Psoas muscle (tissue), 8 donors: Measurements from ENCODE around the gene PALM3. TPM values are rescaled to one million over a fixed set of nuclear protein-coding genes. Genes with fewer than 3 reads are reported as not detected.
A peak's percentile ranks its signal among the peaks of the same experiment; 100 is the strongest.

Experiments
- ATAC-seq, 4 donors: fragments of 200-7000 bp; cut with Tn5 transposase; one replicate each; pipeline ENCODE4 v1.9.1; 2020; ENCODE audit warnings: moderate library complexity in 3 of 4, mild to moderate bottlenecking in 2 of 4
- DNase-seq, 2 donors: peaks; one replicate each; pipeline ENCODE4 v3.0.0-alpha.2; 2020
- H3K27ac ChIP-seq: fragments of 200-600 bp; one replicate; pipeline ENCODE4 v1.8.0; 2022
- H3K27me3 ChIP-seq, 3 donors: fragments of 200-600 bp in 1 of 3; one replicate each; pipeline versions ENCODE4 v1.6.1 to v1.8.0; 2013 to 2022; ENCODE audit warnings: low read length in 2 of 3, mild to moderate bottlenecking in 2 of 3, moderate library complexity in 1 of 3; ENCODE audit not compliant: insufficient read depth in 3 of 3
- H3K36me3 ChIP-seq, 2 donors: fragments of 200-600 bp in 1 of 2; one replicate each; pipeline versions ENCODE4 v1.6.1 to v1.8.0; 2013 to 2022; ENCODE audit warnings: low read depth in 1 of 2, mild to moderate bottlenecking in 1 of 2, moderate library complexity in 1 of 2; ENCODE audit not compliant: insufficient read depth in 1 of 2
- H3K4me1 ChIP-seq: fragments of 200-600 bp; one replicate; pipeline ENCODE4 v1.8.0; 2022
- H3K4me3 ChIP-seq: fragments of 200-600 bp; one replicate; pipeline ENCODE4 v1.8.0; 2022; ENCODE audit warnings: mild to moderate bottlenecking
- H3K9me3 ChIP-seq: fragments of 200-600 bp; one replicate; pipeline ENCODE4 v1.8.0; 2022
- CTCF ChIP-seq: fragments of 200-600 bp; IDR thresholded peaks from one replicate; pipeline ENCODE4 v1.8.0; 2022; ENCODE audit warnings: antibody characterized with exemption
- WGBS, 3 donors: extraction: QIAGEN DNeasy Blood & Tissue Kit; methylation state at CpG; one replicate each; pipeline versions ENCODE4 v1.1.6 to v1.1.7; 2013; 5-methylcytosine and 5-hydroxymethylcytosine counted together
- intact Hi-C, 2 donors: fragments of 100-400 bp; cut with DNase I; formaldehyde crosslinking; loops; one replicate each; pipeline versions ENCODE4 v1.11.0 to v1.14.2; 2022
- polyA plus RNA-seq, 3 donors: library from polyadenylated mRNA; stranded (reverse); fragments of 200-250 nt; gene quantifications; one replicate each; pipeline ENCODE4 v1.2.3, GENCODE V29; 2013
- total RNA-seq, 4 donors: library from RNA; stranded (reverse); fragmentation: NEBNext Ultra II Directional in 2 of 4; extraction: Animal tissue kit (Norgen Biotek cat#: 25700) in 2 of 4; gene quantifications; one replicate each; pipeline versions ENCODE4 v1.2.1 to v1.2.4, GENCODE V29; 2021 to 2023
- donor health status: healthy with polysubstance abuse.
- donor health status: DM: no; HTN: no; CAD: no; lungs with moderate emphysema.
- donor health status: Bipolar disorder and iron deficiency.
- donor health status: healthy.
- donor health status: DM: yes; HTN: yes; CAD: no.
- donor health status: DM: no; HTN: no; CAD: no.
- donor health status: DM: no; HTN: no; CAD: no.
- donor health status: DM: yes; HTN: yes; CAD: no.

The PALM3 gene
- total and polyA plus RNA-seq, 7 donors = 0.04 to 0.05 TPM; not detected in 5

GRCh38 chr19:14056741-14057356 is 5.0 kb downstream of the PALM3 start:
- DNase-seq = no peak
- no peaks in the 10 kb centered on the region for H3K36me3 ChIP-seq
- peak overlapping the region; percentile 42 for H3K4me3 ChIP-seq
- no peak for ATAC-seq
- no peaks in the 10 kb centered on the region for H3K9me3 ChIP-seq
- H3K27ac ChIP-seq = no peak overlapping the region
- 20 to 22% (median 22%) methylated on average over 19 of the region's 19 CpGs for WGBS, 3 donors
- intact Hi-C loops = no loop called here
- TF ChIP-seq CTCF = no peak
- H3K4me1 ChIP-seq = no peaks in the 10 kb centered on the region
- H3K27me3 ChIP-seq = peaks cover 0 to 40% (median 16%) of the 10 kb centered on the region in 3 donors

GRCh38 chr19:14056069-14056666 is 5.7 kb downstream of the PALM3 start:
- no peak for ATAC-seq
- no peak overlapping the region for H3K4me3 ChIP-seq
- no peak for DNase-seq
- peaks cover 0 to 40% (median 16%) of the 10 kb centered on the region in 3 donors for H3K27me3 ChIP-seq
- no peaks in the 10 kb centered on the region for H3K4me1 ChIP-seq
- intact Hi-C loops = no loop called here
- no peaks in the 10 kb centered on the region for H3K9me3 ChIP-seq
- no peak for TF ChIP-seq CTCF
- H3K36me3 ChIP-seq = no peaks in the 10 kb centered on the region
- 87 to 91% (median 90%) methylated on average over 10 of the region's 10 CpGs for WGBS, 3 donors
- no peak overlapping the region for H3K27ac ChIP-seq

GRCh38 chr19:14055396-14055795 is 6.5 kb downstream of the PALM3 start:
- 80 to 94% (median 91%) methylated on average over 3 of the region's 3 CpGs for WGBS, 3 donors
- DNase-seq = no peak
- no peak for TF ChIP-seq CTCF
- H3K27ac ChIP-seq = no peak overlapping the region
- H3K9me3 ChIP-seq = no peaks in the 10 kb centered on the region
- H3K4me1 ChIP-seq = no peaks in the 10 kb centered on the region
- H3K36me3 ChIP-seq = no peaks in the 10 kb centered on the region
- no peak for ATAC-seq
- H3K27me3 ChIP-seq = peaks cover 0 to 36% (median 16%) of the 10 kb centered on the region in 3 donors
- H3K4me3 ChIP-seq = no peak overlapping the region
- intact Hi-C loops = no loop called here

- no peak for ATAC-seq
- Histone ChIP-seq H3K9me3 (no peaks in the 10 kb centered on the region), H3K4me3 (no peak overlapping the region), H3K36me3 (no peaks in the 10 kb centered on the region), H3K4me1 (no peaks in the 10 kb centered on the region), H3K27ac (no peak overlapping the region), H3K27me3 (peaks cover 0 to 29% (median 16%) of the 10 kb centered on the region in 3 donors)
- WGBS, 3 donors = 59 to 70% (median 59%) methylated on average over 11 of the region's 11 CpGs
- intact Hi-C loops = no loop called here
- no peak for TF ChIP-seq CTCF
- DNase-seq = no peak
Observed at GRCh38 chr19:14054721-14055120, 7.2 kb downstream of the PALM3 start.
